Epithelial cell of proximal tubule (primary cell): Measurements from ENCODE around the gene PORCN. TPM values are rescaled to one million over a fixed set of nuclear protein-coding genes. Genes with fewer than 3 reads are reported as not detected.
A peak's percentile ranks its signal among the peaks of the same experiment; 100 is the strongest.
"Not testable (repeated sequence)": the region's sequence is repeated elsewhere in the genome, so short reads cannot be mapped to it uniquely, and the experiment has no call there.

Experiments used
- DNase-seq: peaks from one replicate; pipeline ENCODE4 v3.0.0-alpha.2; 2011; ENCODE audit warnings: low read depth
- H3K4me3 ChIP-seq: 2 replicates; pipeline ENCODE4 v1.5.1; 2011; ENCODE audit warnings: low read depth, mild to moderate bottlenecking, low read length
- total RNA-seq: library from RNA; depleted of rRNA; stranded (reverse); fragments of >200 nt; gene quantifications from 2 replicates; pipeline ENCODE4 v1.2.3, GENCODE V29; 2015
- TF ChIP-seq, protein P1 (sequence below): conservative IDR thresholded peaks from 2 replicates; pipeline ENCODE4 v1.5.1; 2012; ENCODE audit warnings: low read depth, mild to moderate bottlenecking, low read length

PORCN gene
- total RNA-seq, 1 donor from 2014 or later: 6.6 TPM

DNA sequence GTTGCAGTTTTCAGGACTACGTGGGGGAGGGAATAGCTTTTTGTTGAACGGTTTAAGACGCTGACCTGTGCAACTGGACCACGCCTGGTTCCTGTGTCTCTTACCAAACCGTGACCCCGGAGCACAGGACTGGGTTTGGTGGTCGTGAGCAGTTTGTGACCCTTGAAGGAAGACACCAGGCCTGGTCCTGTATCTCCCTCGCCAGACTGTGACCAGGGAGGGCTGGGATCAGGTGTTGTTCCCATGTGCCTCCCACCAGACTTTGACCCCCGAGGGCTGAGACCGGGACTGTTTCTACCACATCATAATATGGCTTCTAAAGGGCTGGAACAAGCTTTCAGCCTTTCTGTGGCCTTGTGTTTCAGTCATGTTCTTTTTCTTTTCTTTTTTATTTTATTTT is 13.5 kb downstream of the PORCN start:
- DNase-seq: no peak
- H3K4me3 ChIP-seq: peak overlapping the region; percentile 69
- TF ChIP-seq, protein P1, sequence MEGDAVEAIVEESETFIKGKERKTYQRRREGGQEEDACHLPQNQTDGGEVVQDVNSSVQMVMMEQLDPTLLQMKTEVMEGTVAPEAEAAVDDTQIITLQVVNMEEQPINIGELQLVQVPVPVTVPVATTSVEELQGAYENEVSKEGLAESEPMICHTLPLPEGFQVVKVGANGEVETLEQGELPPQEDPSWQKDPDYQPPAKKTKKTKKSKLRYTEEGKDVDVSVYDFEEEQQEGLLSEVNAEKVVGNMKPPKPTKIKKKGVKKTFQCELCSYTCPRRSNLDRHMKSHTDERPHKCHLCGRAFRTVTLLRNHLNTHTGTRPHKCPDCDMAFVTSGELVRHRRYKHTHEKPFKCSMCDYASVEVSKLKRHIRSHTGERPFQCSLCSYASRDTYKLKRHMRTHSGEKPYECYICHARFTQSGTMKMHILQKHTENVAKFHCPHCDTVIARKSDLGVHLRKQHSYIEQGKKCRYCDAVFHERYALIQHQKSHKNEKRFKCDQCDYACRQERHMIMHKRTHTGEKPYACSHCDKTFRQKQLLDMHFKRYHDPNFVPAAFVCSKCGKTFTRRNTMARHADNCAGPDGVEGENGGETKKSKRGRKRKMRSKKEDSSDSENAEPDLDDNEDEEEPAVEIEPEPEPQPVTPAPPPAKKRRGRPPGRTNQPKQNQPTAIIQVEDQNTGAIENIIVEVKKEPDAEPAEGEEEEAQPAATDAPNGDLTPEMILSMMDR: no peak

- TF ChIP-seq, protein P1: no peak
- no peak overlapping the region for H3K4me3 ChIP-seq
- no peak for DNase-seq
These were observed 14.9 kb downstream of the PORCN start for GRCh38 chrX:48523682-48524081.

- not testable (repeated sequence) for DNase-seq
These were observed 17.1 kb downstream of the PORCN start for GRCh38 chrX:48525853-48526252.

GRCh38 chrX:48530736-48531135 is 21.9 kb downstream of the PORCN start:
- no peak for DNase-seq
- TF ChIP-seq, protein P1: no peak
- no peak overlapping the region for H3K4me3 ChIP-seq

More at GRCh38 chrX:48525853-48526252, 17.1 kb downstream of the PORCN start:
- H3K4me3 ChIP-seq: not testable (repeated sequence)

- DNase-seq: no peak
- H3K4me3 ChIP-seq: no peak overlapping the region
- TF ChIP-seq, protein P1: no peak
These were observed 22.7 kb downstream of the PORCN start for GRCh38 chrX:48531358-48531959.

GRCh38 chrX:48532161-48532560 is 23.4 kb downstream of the PORCN start:
- DNase-seq: no peak
- TF ChIP-seq, protein P1: no peak
- no peak overlapping the region for H3K4me3 ChIP-seq

DNA sequence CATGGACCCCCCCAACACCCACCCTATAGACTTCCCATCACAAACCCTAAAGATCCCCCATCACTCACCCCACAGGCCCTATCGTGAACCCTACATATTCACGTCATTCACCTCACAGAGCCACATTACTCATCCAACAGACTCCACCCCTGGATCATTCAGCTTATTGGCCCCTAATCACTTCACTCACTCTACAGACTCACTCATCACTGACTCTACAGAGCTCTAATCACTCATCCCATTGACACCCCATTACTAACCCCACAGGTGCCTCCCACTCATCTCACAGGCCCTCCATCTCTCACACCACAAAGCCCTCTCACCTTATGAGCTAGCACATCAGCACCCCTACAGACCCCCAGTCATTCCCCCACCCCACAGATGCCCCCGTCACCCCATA is 24.4 kb downstream of the PORCN start:
- no peak overlapping the region for H3K4me3 ChIP-seq
- TF ChIP-seq, protein P1: no peak
- no peak for DNase-seq
